HTR-8/SVneo (cell line): ENCODE data around the gene MBTD1.
"Not testable (repeated sequence)": the region's sequence is repeated elsewhere in the genome, so short reads cannot be mapped to it uniquely, and the experiment has no call there.

ENCODE experiments used
- DNase-seq: peaks from one replicate; pipeline ENCODE4 v3.0.0; 2011; ENCODE audit warnings: low spot score, mixed read lengths; ENCODE audit not compliant: insufficient read length
- FAIRE-seq: peaks from 2 replicates; lab custom pipeline; 2011; peaks lifted over from hg19 to GRCh38; lab: Jason Lieb, UNC

The MBTD1 gene

GRCh38 chr17:51200846-51201245 lies 59.0 kb downstream of the MBTD1 start:
- no peak for FAIRE-seq
- no peak for DNase-seq

DNA sequence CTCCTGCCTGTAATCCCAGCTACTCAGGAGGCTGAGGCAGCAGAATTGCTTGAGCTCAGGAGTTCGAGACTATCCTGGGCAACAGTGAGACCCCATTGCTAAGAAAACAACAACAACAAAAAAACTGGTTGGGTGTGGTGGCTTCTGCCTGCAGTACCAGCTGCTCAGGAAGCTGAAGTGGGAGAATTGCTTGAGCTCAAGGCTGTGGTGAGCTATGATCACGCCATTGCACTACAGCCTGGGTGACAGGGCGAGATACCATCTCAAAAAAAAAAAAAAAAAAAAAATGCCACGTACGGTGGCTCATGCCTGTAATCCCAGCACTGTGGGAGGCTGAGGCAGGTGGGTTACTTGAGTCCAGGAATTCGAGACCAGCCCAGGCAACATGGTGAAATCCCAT lies 59.6 kb downstream of the MBTD1 start:
- FAIRE-seq (no peak), DNase-seq (no peak)

DNA sequence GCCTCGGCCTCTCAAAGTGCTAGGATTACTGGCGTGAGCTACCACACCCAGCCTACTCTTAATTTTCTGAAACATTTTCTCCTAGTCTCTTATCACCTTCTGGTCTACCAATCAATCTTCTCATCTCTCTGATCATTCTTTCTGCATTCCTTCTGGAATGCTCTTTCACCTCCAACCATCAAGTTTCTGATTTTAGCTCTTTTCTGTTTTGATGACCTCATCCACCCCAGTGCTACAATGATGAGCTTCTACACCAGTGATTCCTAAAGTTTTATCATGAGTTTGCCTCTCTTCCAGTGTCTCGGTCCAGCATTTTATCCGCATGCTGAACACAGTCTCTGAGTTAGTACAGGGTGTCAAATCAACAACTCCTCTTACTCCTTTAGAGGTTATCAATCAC lies 62.1 kb downstream of the MBTD1 start:
- no peak for FAIRE-seq
- no peak for DNase-seq

GRCh38 chr17:51191895-51192294 lies 68.0 kb downstream of the MBTD1 start:
- DNase-seq (no peak), FAIRE-seq (no peak)

DNA sequence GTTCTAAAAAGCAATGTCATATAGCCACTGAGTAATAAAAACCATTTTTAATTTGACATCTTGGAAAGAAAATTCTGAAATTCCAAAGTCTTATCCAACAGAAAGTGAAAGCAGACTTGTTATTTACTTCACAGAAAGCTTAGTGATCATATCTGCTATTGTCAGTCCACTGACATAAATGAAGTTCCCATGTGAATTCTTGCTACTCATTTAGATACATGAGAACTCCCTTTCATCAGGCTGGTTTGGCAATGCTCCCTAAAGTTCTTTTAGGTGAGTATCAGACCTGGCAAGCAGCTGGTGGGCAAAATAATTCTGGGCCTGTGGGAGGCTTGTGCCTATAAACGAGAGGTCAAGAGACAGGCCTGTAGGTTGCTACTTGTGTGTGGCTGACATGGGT lies 70.2 kb downstream of the MBTD1 start:
- DNase-seq: no peak
- no peak for FAIRE-seq

GRCh38 chr17:51189162-51189561 lies 70.7 kb downstream of the MBTD1 start:
- DNase-seq (no peak), FAIRE-seq (no peak)

DNA sequence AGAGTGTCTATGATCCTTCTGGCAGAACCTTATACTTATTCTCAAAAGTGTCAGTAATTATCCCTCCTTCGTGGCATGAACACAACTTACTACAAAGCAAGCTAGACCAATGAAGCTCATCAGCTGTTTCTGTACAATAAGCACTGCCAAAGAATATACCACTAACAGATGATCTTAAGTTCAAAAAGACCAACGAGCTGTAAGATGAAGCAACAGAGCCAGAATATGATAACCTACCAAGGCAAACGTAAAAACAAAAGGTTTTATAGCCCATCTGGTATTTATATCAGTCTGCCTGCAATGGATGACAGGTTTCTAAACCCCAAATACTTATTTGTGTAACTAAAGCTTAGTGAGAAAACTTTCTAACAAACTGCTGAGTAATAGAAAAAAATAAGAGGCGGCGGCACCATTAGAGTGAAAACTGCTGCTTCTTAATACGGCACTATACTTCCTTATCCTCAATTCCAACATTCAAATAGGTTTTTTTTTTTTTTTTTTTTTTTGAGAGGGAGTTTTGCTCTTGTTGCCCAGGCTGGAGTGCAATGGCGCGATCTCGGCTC lies 71.5 kb downstream of the MBTD1 start:
- DNase-seq (no peak), FAIRE-seq (no peak)

GRCh38 chr17:51185763-51186332 lies 74.0 kb downstream of the MBTD1 start:
- DNase-seq: no peak
- no peak for FAIRE-seq

DNA sequence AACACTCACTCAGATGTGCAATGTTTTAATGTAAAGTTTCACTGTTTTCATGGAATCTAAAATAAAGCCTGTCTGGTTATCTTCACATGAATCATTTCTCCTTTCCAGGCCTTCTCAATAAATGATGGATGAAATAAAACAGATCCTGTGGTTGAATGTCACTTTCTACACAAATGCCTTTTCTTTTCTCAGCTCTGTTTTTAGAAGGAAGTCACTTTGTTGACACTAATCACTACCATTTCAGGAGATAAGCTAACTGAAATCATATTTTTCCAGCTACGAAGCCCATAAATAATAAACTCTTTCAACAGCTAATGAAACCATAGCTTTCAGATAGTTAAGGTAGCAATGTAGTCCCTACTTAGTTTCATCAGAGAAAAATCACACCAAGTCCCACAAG lies 75.7 kb downstream of the MBTD1 start:
- FAIRE-seq: no peak

GRCh38 chr17:51180486-51180885 lies 79.4 kb downstream of the MBTD1 start:
- DNase-seq: no peak
- no peak for FAIRE-seq

More for the DNA sequence above, 75.7 kb downstream of the MBTD1 start:
- DNase-seq: no peak

- DNase-seq: not testable (repeated sequence)
Observed at GRCh38 chr17:51172030-51172429, 87.8 kb downstream of the MBTD1 start.

GRCh38 chr17:51170736-51171135 lies 89.1 kb downstream of the MBTD1 start:
- no peak for DNase-seq
- FAIRE-seq: no peak

More at GRCh38 chr17:51172030-51172429, 87.8 kb downstream of the MBTD1 start:
- not testable (repeated sequence) for FAIRE-seq

DNA sequence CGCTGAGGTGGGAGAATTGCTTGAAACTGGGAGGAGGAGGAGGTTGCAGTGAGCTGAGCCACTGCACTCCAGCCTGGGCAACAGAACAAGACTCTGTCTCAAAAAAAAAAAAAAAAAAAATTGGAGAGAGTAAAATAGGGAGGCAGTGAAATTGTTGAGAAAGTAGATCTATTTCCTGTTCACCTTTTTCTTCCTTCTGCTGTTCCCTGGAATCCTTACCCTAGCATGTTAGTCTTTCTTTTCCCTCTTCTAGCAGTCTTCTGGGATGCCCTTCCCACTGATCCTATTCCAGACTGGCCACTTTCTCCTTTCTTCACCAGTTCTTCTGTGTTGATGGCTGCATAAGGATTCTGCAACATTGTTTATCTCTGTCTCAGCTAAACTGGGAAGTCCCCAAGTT lies 90.5 kb downstream of the MBTD1 start:
- no peak for FAIRE-seq
- no peak for DNase-seq

- DNase-seq (peak; percentile 95), FAIRE-seq (peak; percentile 84)
Observed at GRCh38 chr17:51166987-51167931, 92.6 kb downstream of the MBTD1 start.

- peak; percentile 97 for DNase-seq
- peak; percentile 98 for FAIRE-seq
Observed at GRCh38 chr17:51166198-51166986, 93.5 kb downstream of the MBTD1 start, which contains the start of gene NME2. TSS of gene NME2 (plus strand) at chr17:51166411. CDS start at chr17:51166831, 420 bp downstream.

- DNase-seq: no peak
- no peak for FAIRE-seq
Observed at GRCh38 chr17:51165680-51166197, 94.1 kb downstream of the MBTD1 start.

DNA sequence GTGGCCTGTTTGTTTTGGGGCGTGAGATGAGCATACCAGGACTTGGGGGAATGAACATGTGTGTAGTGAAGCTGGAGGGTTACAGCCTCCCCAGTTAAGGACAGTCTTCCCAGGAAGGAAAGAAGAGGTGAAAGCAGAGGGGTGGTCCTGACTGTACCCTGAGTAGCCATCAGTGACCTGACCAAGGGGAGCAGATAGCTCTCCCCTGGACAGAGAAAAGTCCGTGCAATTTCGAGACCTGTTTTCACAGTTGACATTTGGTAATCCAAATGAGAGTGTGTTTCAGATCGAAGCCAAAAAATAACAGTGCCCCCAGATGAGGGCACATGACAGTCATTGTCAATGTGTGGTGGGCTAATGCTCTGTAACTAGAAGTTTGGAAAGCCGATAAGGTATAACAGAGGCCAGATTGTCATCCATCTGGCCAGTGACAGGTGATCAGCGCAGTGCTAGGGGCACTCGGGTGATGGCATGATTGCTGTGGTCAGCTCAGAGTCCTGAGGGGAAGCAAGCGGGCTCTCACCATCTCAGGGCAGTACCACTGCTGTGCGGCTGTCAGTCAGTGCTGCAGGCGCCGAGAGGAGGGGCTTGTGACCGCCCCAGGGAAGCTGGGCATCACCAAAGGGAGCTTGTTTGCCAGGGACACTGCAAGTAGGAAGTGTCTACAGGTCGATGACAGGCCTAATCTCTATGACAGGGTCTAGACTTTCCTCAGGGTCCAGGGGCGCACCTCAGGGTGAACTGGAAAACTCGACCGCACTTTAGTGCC lies 94.8 kb downstream of the MBTD1 start:
- peak; percentile 77 for FAIRE-seq

GRCh38 chr17:51161541-51161940 lies 98.3 kb downstream of the MBTD1 start:
- no peak for FAIRE-seq
- no peak for DNase-seq

More for the DNA sequence above, 94.8 kb downstream of the MBTD1 start:
- no peak for DNase-seq

DNA sequence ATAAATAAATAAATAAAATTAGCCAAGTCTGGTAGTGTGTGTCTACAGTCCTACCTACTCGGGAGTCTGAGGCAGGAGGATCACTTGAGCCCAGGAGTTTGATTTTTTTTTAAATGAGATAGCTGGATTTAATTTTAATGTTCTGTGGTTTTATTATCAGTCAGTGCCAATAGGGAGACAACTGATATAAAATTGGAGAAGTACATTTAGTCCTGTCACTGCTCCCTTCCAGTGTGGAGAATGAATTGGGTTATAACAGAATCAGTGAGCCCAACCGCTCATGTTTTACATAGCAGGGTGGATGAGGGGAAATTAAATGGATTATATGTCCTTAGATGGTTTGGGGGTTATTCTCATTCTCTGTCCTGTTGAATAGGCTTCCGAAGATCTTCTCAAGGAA lies 100.2 kb downstream of the MBTD1 start:
- FAIRE-seq (no peak), DNase-seq (no peak)
